Left ventricle myocardium inferior (tissue), 1 donor: ENCODE results near the gene ARMH2. TPM values are rescaled to one million over a fixed set of nuclear protein-coding genes. Genes with fewer than 3 reads are reported as not detected.
"Not testable (repeated sequence)": the region's sequence is repeated elsewhere in the genome, so short reads cannot be mapped to it uniquely, and the experiment has no call there.

Experiments used
- DNase-seq: peaks from one replicate; pipeline ENCODE4 v3.0.0-alpha.2; 2020
- H3K27ac ChIP-seq: fragments of 200-600 bp; replicated peaks from 2 replicates; pipeline ENCODE4 v1.8.0; 2021
- H3K27me3 ChIP-seq: fragments of 200-600 bp; 2 replicates; pipeline ENCODE4 v1.8.0; 2021; ENCODE audit warnings: low read depth
- H3K36me3 ChIP-seq: fragments of 200-600 bp; 2 replicates; pipeline ENCODE4 v1.8.0; 2021
- H3K4me1 ChIP-seq: fragments of 200-600 bp; 2 replicates; pipeline ENCODE4 v1.8.0; 2021
- H3K4me3 ChIP-seq: fragments of 200-600 bp; 2 replicates; pipeline ENCODE4 v1.8.0; 2021; ENCODE audit warnings: mild to moderate bottlenecking, moderate library complexity
- H3K9me3 ChIP-seq: fragments of 200-600 bp; replicated peaks from 2 replicates; pipeline ENCODE4 v1.8.0; 2021
- intact Hi-C: fragments of 100-400 bp; cut with micrococcal nuclease; formaldehyde crosslinking; loops from one replicate; pipeline ENCODE4 v1.11.0; 2022
- total RNA-seq: library from RNA; stranded (reverse); fragmentation: NEBNext Ultra II Directional; extraction: Animal tissue kit (Norgen Biotek cat#: 25700); gene quantifications from one replicate; pipeline ENCODE4 v1.2.1, GENCODE V29; 2021
- TF ChIP-seq, protein P1 (sequence below): fragments of 200-600 bp; IDR thresholded peaks from 2 replicates; pipeline ENCODE4 v1.8.0; 2021; ENCODE audit warnings: antibody characterized with exemption, mild to moderate bottlenecking, borderline replicate concordance
- donor health status: DM: no; HTN: yes; CAD: no; lungs with severe emphysema.

ARMH2 gene
- total RNA-seq, 1 donor from 2014 or later, result not detected

DNA sequence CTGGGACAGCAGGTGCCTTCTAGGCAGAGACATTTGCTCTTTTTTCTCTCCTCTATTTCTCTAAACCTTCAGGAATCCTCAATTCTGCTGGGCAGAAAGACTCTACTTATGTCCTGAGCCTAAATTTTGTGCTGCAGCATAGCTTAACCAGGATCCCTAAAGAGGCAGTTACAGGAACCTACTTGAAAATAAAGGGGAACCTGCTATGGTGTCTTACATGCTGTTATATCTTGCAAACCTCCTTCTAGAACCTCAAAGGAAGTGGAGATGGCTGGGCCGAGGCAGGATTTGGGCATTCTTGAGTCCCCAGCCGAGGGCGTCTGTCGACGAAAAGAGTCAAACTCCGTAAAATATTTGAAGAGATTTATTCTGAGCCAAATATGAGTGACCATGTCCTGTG lies 41.1 kb downstream of the ARMH2 start:
- no peak overlapping the region for H3K4me3 ChIP-seq
- no peaks in the 10 kb centered on the region for H3K36me3 ChIP-seq
- no peaks in the 10 kb centered on the region for H3K9me3 ChIP-seq
- intact Hi-C loops, result no loop called here
- H3K27me3 ChIP-seq, result no peaks in the 10 kb centered on the region
- DNase-seq, result no peak
- H3K27ac ChIP-seq, result no peak overlapping the region
- H3K4me1 ChIP-seq, result no peaks in the 10 kb centered on the region
- TF ChIP-seq, protein P1, sequence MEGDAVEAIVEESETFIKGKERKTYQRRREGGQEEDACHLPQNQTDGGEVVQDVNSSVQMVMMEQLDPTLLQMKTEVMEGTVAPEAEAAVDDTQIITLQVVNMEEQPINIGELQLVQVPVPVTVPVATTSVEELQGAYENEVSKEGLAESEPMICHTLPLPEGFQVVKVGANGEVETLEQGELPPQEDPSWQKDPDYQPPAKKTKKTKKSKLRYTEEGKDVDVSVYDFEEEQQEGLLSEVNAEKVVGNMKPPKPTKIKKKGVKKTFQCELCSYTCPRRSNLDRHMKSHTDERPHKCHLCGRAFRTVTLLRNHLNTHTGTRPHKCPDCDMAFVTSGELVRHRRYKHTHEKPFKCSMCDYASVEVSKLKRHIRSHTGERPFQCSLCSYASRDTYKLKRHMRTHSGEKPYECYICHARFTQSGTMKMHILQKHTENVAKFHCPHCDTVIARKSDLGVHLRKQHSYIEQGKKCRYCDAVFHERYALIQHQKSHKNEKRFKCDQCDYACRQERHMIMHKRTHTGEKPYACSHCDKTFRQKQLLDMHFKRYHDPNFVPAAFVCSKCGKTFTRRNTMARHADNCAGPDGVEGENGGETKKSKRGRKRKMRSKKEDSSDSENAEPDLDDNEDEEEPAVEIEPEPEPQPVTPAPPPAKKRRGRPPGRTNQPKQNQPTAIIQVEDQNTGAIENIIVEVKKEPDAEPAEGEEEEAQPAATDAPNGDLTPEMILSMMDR, result no peak

DNA sequence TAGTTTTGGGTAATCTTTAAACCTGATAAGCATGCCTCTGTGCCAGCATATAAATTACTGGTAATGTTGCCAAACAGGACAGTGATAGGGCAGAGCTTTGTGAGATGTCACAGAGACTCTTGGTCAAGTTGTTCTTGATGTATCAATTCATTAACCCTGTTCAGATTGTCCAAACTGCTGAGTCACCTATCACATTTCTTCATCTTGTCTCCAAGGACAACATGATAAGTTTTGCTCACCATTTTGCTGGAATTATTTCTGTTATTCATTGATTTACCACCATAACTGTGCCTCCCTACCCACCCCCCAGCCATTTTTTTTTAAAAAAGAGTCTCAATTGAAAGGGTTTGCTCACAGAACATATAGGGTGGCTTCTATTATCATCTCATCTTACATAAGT lies 43.4 kb downstream of the ARMH2 start:
- TF ChIP-seq, protein P1, result no peak
- intact Hi-C loops, result no loop called here
- Histone ChIP-seq H3K4me3 (no peak overlapping the region), H3K36me3 (no peaks in the 10 kb centered on the region), H3K4me1 (no peaks in the 10 kb centered on the region), H3K27me3 (no peaks in the 10 kb centered on the region), H3K27ac (no peak overlapping the region), H3K9me3 (no peaks in the 10 kb centered on the region)
- DNase-seq, result no peak

DNA sequence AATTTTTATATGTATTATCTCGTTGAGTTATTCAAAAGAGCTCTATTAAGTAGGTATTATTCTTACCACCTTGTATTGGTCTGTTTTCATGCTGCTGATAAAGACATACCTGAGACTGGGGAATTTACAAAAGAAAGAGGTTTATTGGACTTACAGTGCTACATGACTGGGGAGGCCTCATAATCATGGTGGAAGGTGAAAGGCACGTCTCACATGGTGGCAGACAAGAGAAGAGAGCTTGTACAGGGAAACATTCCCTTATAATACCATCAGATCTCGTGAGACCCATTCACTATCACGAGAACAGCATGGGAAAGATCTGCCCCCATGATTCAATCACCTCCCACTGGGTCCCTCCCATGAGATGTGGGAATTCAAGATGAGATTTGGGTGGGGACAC lies 44.3 kb downstream of the ARMH2 start:
- H3K36me3 ChIP-seq, DNase-seq, H3K4me1 ChIP-seq, H3K9me3 ChIP-seq, H3K27me3 ChIP-seq, H3K4me3 ChIP-seq, intact Hi-C loops, H3K27ac ChIP-seq: not testable (repeated sequence)

DNA sequence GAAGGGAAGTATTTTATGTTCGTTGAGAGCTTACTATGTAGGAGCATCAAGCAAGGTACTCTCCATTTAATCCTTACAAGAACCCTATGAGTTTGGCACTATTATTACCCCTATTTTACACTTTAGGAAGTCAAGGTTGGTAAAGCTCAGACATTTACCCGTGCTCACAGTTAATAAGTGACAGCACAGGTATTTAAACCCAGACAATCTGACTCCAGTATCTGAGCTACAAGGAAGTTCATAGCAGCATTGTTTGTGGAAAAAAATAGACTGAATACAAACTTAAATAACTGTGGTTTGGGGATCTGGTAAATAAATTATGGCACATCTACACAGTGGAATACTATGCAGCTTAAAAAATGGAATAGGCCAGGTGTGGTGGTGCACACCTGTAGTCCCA lies 45.2 kb downstream of the ARMH2 start:
- TF ChIP-seq, protein P1, result no peak
- Histone ChIP-seq H3K4me1 (no peaks in the 10 kb centered on the region), H3K4me3 (no peak overlapping the region), H3K9me3 (no peaks in the 10 kb centered on the region), H3K36me3 (no peaks in the 10 kb centered on the region), H3K27me3 (no peaks in the 10 kb centered on the region), H3K27ac (no peak overlapping the region)
- intact Hi-C loops, result no loop called here
- no peak for DNase-seq

DNA sequence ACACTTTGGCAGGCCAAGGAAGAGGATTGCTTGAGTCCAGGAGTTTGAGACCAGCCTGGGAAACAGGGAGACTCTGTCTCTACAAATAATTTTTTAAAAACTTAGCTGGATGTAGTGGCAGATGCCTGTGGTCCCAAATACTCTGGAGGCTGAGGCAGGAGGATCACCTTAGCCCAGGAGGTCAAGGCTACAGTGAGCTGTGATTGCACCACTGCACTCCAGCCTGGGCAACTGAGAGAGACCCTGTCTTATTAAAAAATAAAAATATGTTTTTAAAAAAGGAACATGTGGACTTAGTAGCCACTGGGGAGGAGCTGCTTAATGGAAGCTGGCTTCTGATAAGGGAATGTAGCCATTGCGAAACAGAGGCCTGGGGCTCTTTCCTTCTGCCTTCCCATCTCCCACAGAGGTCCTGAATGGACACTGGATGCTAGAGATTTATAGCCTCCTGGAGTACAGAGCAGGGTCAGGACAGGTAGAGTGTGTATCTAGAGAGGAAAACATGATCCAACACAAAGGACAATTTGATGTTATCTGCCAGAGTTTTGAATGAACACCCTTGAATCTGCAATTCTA lies 45.7 kb downstream of the ARMH2 start:
- H3K27me3 ChIP-seq, result peaks cover 2% of the 10 kb centered on the region
- no peaks in the 10 kb centered on the region for H3K9me3 ChIP-seq
- H3K4me3 ChIP-seq, result no peak overlapping the region
- no peak overlapping the region for H3K27ac ChIP-seq
- intact Hi-C loops, result no loop called here
- no peak for DNase-seq
- no peaks in the 10 kb centered on the region for H3K36me3 ChIP-seq
- H3K4me1 ChIP-seq, result no peaks in the 10 kb centered on the region
- TF ChIP-seq, protein P1, result no peak

DNA sequence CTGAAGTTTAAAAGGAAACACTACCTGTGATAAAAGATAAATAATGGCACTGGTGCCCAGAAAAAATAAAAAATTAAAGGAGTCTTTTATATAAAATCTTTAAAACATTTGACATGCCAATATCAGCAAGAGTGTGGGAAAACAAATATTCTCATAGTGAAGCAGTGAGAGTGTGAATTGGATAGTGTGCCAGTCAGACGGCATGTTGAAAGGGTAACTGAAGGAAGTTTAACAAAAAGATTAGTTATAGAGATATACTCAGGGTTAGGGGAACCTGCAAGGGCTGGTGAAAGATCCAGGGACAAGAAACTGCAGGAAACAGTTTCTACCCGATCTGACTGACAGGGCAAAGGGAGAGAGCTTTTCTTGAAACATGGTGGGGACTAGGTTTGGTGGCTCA lies 46.2 kb downstream of the ARMH2 start:
- no peaks in the 10 kb centered on the region for H3K4me1 ChIP-seq
- H3K36me3 ChIP-seq, result no peaks in the 10 kb centered on the region
- TF ChIP-seq, protein P1, result no peak
- no peak overlapping the region for H3K27ac ChIP-seq
- H3K9me3 ChIP-seq, result no peaks in the 10 kb centered on the region
- intact Hi-C loops, result no loop called here
- no peak for DNase-seq
- H3K4me3 ChIP-seq, result no peak overlapping the region
- H3K27me3 ChIP-seq, result peaks cover 8% of the 10 kb centered on the region

DNA sequence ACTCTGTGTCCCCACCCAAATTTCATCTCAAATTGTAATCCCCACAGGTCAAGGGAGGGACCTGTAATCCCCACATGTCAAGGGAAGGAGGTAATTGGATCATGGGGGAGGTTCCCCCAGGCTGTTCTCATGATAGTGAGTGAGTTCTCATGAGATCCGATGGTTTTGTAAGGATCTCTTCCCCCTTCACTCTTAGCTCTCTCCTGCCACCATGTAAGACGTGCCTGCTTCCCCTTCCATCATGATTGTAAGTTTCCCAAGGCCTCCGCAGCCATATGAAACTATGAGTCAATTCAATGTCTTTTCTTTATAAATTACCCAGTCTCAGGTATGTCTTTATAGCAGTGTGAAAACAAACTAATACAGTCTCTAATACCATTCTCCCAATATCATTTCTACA lies 47.8 kb downstream of the ARMH2 start:
- H3K36me3 ChIP-seq, H3K4me1 ChIP-seq, H3K9me3 ChIP-seq, H3K27me3 ChIP-seq, H3K27ac ChIP-seq, DNase-seq, H3K4me3 ChIP-seq, intact Hi-C loops: not testable (repeated sequence)
